IPS-18c (cell line): ENCODE measurements around the gene FAM180A.

Experiments
- H3K4me3 ChIP-seq: 2 replicates; pipeline ENCODE4 v1.7.0; 2013; ENCODE audit warnings: low read depth, mild to moderate bottlenecking, low read length, moderate library complexity; ENCODE audit not compliant: insufficient read depth
- H3K9me3 ChIP-seq: one replicate; pipeline ENCODE4 v1.6.1; 2013; ENCODE audit warnings: mild to moderate bottlenecking, low read length, moderate library complexity; ENCODE audit not compliant: control insufficient read depth, insufficient read depth

The FAM180A gene

GRCh38 chr7:135683609-135684008 lies 65.0 kb downstream of the FAM180A start:
- peaks cover 2% of the 10 kb centered on the region for H3K9me3 ChIP-seq
- no peak overlapping the region for H3K4me3 ChIP-seq

DNA sequence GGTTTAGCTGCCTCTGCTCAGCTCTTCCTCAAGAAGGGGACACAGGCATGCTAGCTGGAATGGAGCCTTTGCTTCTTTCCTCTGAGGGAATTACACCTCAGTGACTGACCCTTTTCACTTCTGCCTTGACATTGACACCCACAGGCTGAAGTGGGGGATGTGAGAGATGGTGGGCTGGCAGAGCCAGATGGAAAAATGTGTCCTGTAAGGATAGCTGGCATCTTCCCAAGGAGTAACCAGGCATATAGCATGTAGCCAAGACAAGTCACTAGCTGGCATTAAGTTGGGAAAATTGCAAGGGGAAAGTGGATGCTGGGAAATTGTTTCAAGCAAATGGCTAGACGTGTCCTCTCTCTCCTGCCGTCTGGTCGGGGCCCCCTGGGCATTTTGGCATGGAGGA lies 66.4 kb downstream of the FAM180A start:
- Histone ChIP-seq H3K9me3 (peaks cover 2% of the 10 kb centered on the region), H3K4me3 (no peak overlapping the region)

DNA sequence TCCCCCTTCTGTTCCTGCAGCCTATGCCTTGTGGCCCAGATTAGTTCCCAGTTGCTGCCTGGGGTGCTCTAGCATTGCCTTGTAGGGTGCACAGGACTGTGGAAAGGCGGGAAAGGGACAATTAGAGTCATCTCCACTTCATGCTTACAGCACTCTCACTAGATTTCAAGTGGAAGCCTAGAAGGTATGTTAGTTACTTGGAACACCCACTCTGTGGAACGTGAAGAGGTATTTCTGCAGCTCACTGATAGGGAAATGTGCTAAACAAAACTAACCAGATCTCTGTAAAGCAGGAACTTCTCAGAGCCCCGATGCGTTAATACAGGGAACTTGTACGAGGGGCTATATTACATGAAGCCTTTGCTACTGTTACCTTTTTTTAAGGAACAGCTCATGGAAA lies 66.9 kb downstream of the FAM180A start:
- H3K9me3 ChIP-seq = peaks cover 2% of the 10 kb centered on the region
- no peak overlapping the region for H3K4me3 ChIP-seq
